Posterior vena cava (tissue), 2 donors: ENCODE measurements around the gene HOXA3. TPM values are rescaled to one million over a fixed set of nuclear protein-coding genes. Genes with fewer than 3 reads are reported as not detected.

Experiments
- DNase-seq: peaks from one replicate; pipeline ENCODE4 v3.0.0-alpha.2; 2020; ENCODE audit warnings: low spot score
- intact Hi-C, 2 donors: fragments of 100-400 bp; cut with DNase I; formaldehyde crosslinking; loops; one replicate each; pipeline versions ENCODE4 v1.14.1 to v1.14.2; 2022 to 2023
- total RNA-seq, 2 donors: library from RNA; stranded (reverse); fragmentation: NEBNext Ultra II Directional; extraction: Animal tissue kit (Norgen Biotek cat#: 25700); gene quantifications; one replicate each; pipeline ENCODE4 v1.2.1, GENCODE V29; 2021
- donor health status: DM: yes; HTN: yes; CAD: no.
- donor health status: DM: yes; HTN: yes; CAD: no.

The HOXA3 gene
- total RNA-seq, 2 donors from 2014 or later: 7.2 to 9.3 TPM

- peak; percentile 42 for DNase-seq
- intact Hi-C loops: no loop called here
Measured at GRCh38 chr7:27181795-27182275, 29.5 kb upstream of the HOXA3 start.

GRCh38 chr7:27180431-27181420 is 28.3 kb upstream of the HOXA3 start:
- intact Hi-C loops: no loop called here
- peak; percentile 76 for DNase-seq

- intact Hi-C loops: no loop called here
- peak; percentile 91 for DNase-seq
Measured at GRCh38 chr7:27179503-27180430, 27.4 kb upstream of the HOXA3 start.

GRCh38 chr7:27179030-27179429 is 26.6 kb upstream of the HOXA3 start:
- intact Hi-C loops: no loop called here
- DNase-seq: no peak

- intact Hi-C loops: no loop called here
Measured at GRCh38 chr7:27178366-27178765, 26.0 kb upstream of the HOXA3 start.

GRCh38 chr7:27177795-27178320 is 25.5 kb upstream of the HOXA3 start:
- no peak for DNase-seq
- intact Hi-C loops: no loop called here

More at GRCh38 chr7:27178366-27178765, 26.0 kb upstream of the HOXA3 start:
- DNase-seq: no peak

GRCh38 chr7:27176962-27177794 is 24.8 kb upstream of the HOXA3 start:
- DNase-seq: peak; percentile 58
- intact Hi-C loops: no loop called here

GRCh38 chr7:27176524-27176845 is 24.1 kb upstream of the HOXA3 start:
- intact Hi-C loops: no loop called here
- DNase-seq: no peak

GRCh38 chr7:27175626-27176523 is 23.5 kb upstream of the HOXA3 start:
- intact Hi-C loops: no loop called here
- DNase-seq: peak; percentile 73

- intact Hi-C loops: no loop called here
- no peak for DNase-seq
Measured at GRCh38 chr7:27174874-27175625, 22.7 kb upstream of the HOXA3 start.

GRCh38 chr7:27173956-27174873 is 21.8 kb upstream of the HOXA3 start, which contains the start of gene HOXA10:
HOXA10 (minus strand) TSS chr7:27174320; CDS start chr7:27174306, 14 bp downstream.
- intact Hi-C loops: no loop called here
- peak; percentile 80 for DNase-seq

- DNase-seq: peak; percentile 86
- intact Hi-C loops: no loop called here
Measured at GRCh38 chr7:27173511-27173955, 21.1 kb upstream of the HOXA3 start.

- intact Hi-C loops: no loop called here
- DNase-seq: peak; percentile 90
Measured at GRCh38 chr7:27172823-27173510, 20.6 kb upstream of the HOXA3 start.

GRCh38 chr7:27172315-27172774 is 20.0 kb upstream of the HOXA3 start:
- intact Hi-C loops: no loop called here
- DNase-seq: peak; percentile 72

- intact Hi-C loops: no loop called here
- no peak for DNase-seq
Measured at GRCh38 chr7:27171637-27172314, 19.4 kb upstream of the HOXA3 start.
